Suprapubic skin (tissue), 4 donors: ENCODE data around the gene TIPIN.

Experiments
- CTCF ChIP-seq, 2 donors: fragments of 200-600 bp in 1 of 2; fragments of 450-650 bp in 1 of 2; sonication (generic) in 1 of 2; IDR thresholded peaks; one replicate each; pipeline ENCODE4 v1.5.1; 2016 to 2019; ENCODE audit warnings: antibody characterized with exemption in 2 of 2, mild to moderate bottlenecking in 1 of 2, moderate library complexity in 1 of 2
- POLR2A ChIP-seq, 2 donors: fragments of 450-650 bp; IDR thresholded peaks; one replicate each; pipeline ENCODE4 v1.6.1; 2017; ENCODE audit warnings: antibody characterized with exemption in 2 of 2, mild to moderate bottlenecking in 2 of 2, moderate library complexity in 2 of 2
- POLR2AphosphoS5 ChIP-seq, 3 donors: sonication (generic); formaldehyde crosslinking; IDR thresholded peaks; one replicate each; pipeline ENCODE4 v1.6.1; 2017; ENCODE audit warnings: antibody characterized with exemption in 3 of 3

DNA sequence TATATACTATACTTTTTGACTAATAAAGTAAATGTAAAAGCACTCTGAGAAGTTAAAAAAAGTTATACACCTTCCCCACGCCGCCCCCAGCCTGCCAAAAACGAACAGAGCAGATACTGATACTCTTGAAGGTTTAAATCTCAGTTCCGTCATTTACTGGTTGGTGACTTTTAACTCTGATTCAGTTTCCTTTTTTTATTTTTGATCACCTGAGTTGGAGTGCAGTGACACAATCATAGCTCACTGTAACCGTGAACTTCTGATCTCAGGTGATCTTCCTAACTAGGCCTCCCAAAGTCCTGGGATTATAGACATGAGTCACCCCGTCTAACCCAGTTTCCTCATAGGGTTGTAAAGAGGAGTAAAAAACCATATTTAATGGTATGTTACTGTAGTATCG, 3.3 kb upstream of the TIPIN start:
- TF ChIP-seq CTCF (IDR thresholded peaks at IDR 0.05) (no peak), POLR2AphosphoS5 (IDR thresholded peaks at IDR 0.05) (no peak), POLR2A (IDR thresholded peaks at IDR 0.05) (no peak)
